ENCODE results near the gene RDM1.

RDM1 gene

DNA sequence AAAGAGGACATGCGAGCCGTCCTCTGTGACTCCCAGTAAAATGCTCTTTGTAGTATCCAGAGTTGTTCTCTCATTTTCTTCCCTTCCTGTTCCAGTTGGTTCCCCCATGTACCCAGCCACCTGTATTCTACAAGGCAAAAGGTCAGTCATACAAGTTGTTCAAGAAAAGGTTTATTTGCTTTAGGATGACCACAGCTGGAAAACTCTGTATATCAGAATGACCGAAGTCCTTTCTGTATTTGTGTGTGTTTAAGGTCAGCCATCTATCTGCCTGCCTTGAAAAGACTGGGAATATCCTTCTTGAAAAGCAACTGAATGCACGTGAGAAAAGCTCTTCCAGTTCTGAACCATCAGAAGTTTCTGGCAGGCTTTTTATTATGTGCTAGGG, 42.4 kb upstream of the RDM1 start:
- no peak for TF ChIP-seq PPARA (CRISPR knock-in tag; IDR thresholded peaks at IDR 0.05; ENCODE audit: borderline replicate concordance)
- no peak for TF ChIP-seq ZNF70 (CRISPR knock-in tag; IDR thresholded peaks at IDR 0.05)
- TF ChIP-seq, protein P1, sequence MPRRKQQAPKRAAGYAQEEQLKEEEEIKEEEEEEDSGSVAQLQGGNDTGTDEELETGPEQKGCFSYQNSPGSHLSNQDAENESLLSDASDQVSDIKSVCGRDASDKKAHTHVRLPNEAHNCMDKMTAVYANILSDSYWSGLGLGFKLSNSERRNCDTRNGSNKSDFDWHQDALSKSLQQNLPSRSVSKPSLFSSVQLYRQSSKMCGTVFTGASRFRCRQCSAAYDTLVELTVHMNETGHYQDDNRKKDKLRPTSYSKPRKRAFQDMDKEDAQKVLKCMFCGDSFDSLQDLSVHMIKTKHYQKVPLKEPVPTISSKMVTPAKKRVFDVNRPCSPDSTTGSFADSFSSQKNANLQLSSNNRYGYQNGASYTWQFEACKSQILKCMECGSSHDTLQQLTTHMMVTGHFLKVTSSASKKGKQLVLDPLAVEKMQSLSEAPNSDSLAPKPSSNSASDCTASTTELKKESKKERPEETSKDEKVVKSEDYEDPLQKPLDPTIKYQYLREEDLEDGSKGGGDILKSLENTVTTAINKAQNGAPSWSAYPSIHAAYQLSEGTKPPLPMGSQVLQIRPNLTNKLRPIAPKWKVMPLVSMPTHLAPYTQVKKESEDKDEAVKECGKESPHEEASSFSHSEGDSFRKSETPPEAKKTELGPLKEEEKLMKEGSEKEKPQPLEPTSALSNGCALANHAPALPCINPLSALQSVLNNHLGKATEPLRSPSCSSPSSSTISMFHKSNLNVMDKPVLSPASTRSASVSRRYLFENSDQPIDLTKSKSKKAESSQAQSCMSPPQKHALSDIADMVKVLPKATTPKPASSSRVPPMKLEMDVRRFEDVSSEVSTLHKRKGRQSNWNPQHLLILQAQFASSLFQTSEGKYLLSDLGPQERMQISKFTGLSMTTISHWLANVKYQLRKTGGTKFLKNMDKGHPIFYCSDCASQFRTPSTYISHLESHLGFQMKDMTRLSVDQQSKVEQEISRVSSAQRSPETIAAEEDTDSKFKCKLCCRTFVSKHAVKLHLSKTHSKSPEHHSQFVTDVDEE (CRISPR knock-in tag; IDR thresholded peaks at IDR 0.05) = no peak
- TF ChIP-seq ZFP3 (CRISPR knock-in tag; IDR thresholded peaks at IDR 0.05) = no peak
- TF ChIP-seq ZC3H10 (CRISPR knock-in tag; IDR thresholded peaks at IDR 0.05) = no peak
- no peak for TF ChIP-seq ZFP30 (CRISPR knock-in tag; IDR thresholded peaks at IDR 0.05)
- no peak for TF ChIP-seq ZNF565 (CRISPR knock-in tag; conservative IDR thresholded peaks at IDR 0.05; ENCODE audit: low read depth)
- no peak for ATAC-seq

DNA sequence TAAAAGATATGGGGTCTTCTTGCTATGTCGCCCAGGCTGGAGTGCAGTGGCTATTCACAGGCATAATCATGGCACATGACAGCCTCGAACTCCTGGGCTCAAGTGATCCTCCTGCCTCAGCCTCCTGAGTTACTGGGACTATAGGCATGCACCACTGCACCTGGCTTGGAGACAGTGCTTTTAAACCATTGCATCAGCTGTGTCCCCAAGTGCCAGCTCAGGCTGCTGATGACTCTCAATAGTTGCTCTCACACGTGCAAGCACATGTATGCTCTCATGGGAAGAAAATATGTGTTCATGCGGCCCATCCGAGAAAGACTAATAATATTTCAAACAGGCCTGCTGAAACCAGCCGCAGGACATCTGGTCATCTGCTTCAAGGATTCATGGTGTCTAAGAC, 42.0 kb upstream of the RDM1 start:
- TF ChIP-seq ZNF8 (CRISPR knock-in tag; IDR thresholded peaks at IDR 0.05) (no peak), ZFP3 (CRISPR knock-in tag; IDR thresholded peaks at IDR 0.05) (no peak), PPARA (CRISPR knock-in tag; IDR thresholded peaks at IDR 0.05; ENCODE audit: borderline replicate concordance) (no peak), SNAI2 (CRISPR knock-in tag; IDR thresholded peaks at IDR 0.05) (no peak), ZNF70 (CRISPR knock-in tag; IDR thresholded peaks at IDR 0.05) (no peak), TOX (CRISPR knock-in tag; IDR thresholded peaks at IDR 0.05; ENCODE audit: borderline replicate concordance) (no peak), BACH2 (CRISPR knock-in tag; IDR thresholded peaks at IDR 0.05; ENCODE audit: borderline replicate concordance) (no peak), ESRRG (CRISPR knock-in tag; IDR thresholded peaks at IDR 0.05) (no peak), ARNTL (CRISPR knock-in tag; IDR thresholded peaks at IDR 0.05; ENCODE audit: borderline replicate concordance, low read depth) (no peak), OSR1 (CRISPR knock-in tag; IDR thresholded peaks at IDR 0.05) (no peak), ZFP30 (CRISPR knock-in tag; IDR thresholded peaks at IDR 0.05) (no peak), RARB (CRISPR knock-in tag; IDR thresholded peaks at IDR 0.05) (no peak), TCF4 (CRISPR knock-in tag; IDR thresholded peaks at IDR 0.05; ENCODE audit: borderline replicate concordance) (no peak), GLIS3 (CRISPR knock-in tag; IDR thresholded peaks at IDR 0.05) (no peak), ZC3H10 (CRISPR knock-in tag; IDR thresholded peaks at IDR 0.05) (no peak), CSDC2 (CRISPR knock-in tag; IDR thresholded peaks at IDR 0.05) (no peak)
- TF ChIP-seq, protein P2, sequence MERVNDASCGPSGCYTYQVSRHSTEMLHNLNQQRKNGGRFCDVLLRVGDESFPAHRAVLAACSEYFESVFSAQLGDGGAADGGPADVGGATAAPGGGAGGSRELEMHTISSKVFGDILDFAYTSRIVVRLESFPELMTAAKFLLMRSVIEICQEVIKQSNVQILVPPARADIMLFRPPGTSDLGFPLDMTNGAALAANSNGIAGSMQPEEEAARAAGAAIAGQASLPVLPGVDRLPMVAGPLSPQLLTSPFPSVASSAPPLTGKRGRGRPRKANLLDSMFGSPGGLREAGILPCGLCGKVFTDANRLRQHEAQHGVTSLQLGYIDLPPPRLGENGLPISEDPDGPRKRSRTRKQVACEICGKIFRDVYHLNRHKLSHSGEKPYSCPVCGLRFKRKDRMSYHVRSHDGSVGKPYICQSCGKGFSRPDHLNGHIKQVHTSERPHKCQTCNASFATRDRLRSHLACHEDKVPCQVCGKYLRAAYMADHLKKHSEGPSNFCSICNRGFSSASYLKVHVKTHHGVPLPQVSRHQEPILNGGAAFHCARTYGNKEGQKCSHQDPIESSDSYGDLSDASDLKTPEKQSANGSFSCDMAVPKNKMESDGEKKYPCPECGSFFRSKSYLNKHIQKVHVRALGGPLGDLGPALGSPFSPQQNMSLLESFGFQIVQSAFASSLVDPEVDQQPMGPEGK (CRISPR knock-in tag; IDR thresholded peaks at IDR 0.05; ENCODE audit: borderline replicate concordance) = no peak
- TF ChIP-seq, protein P3, sequence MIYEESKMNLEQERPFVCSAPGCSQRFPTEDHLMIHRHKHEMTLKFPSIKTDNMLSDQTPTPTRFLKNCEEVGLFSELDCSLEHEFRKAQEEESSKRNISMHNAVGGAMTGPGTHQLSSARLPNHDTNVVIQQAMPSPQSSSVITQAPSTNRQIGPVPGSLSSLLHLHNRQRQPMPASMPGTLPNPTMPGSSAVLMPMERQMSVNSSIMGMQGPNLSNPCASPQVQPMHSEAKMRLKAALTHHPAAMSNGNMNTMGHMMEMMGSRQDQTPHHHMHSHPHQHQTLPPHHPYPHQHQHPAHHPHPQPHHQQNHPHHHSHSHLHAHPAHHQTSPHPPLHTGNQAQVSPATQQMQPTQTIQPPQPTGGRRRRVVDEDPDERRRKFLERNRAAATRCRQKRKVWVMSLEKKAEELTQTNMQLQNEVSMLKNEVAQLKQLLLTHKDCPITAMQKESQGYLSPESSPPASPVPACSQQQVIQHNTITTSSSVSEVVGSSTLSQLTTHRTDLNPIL (CRISPR knock-in tag; IDR thresholded peaks at IDR 0.05; ENCODE audit: low read depth) = no peak
- TF ChIP-seq, protein P4, sequence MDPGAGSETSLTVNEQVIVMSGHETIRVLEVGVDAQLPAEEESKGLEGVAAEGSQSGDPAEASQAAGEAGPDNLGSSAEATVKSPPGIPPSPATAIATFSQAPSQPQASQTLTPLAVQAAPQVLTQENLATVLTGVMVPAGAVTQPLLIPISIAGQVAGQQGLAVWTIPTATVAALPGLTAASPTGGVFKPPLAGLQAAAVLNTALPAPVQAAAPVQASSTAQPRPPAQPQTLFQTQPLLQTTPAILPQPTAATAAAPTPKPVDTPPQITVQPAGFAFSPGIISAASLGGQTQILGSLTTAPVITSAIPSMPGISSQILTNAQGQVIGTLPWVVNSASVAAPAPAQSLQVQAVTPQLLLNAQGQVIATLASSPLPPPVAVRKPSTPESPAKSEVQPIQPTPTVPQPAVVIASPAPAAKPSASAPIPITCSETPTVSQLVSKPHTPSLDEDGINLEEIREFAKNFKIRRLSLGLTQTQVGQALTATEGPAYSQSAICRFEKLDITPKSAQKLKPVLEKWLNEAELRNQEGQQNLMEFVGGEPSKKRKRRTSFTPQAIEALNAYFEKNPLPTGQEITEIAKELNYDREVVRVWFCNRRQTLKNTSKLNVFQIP (CRISPR knock-in tag; IDR thresholded peaks at IDR 0.05; ENCODE audit: borderline replicate concordance, low read depth) = no peak
- TF ChIP-seq, protein P5, sequence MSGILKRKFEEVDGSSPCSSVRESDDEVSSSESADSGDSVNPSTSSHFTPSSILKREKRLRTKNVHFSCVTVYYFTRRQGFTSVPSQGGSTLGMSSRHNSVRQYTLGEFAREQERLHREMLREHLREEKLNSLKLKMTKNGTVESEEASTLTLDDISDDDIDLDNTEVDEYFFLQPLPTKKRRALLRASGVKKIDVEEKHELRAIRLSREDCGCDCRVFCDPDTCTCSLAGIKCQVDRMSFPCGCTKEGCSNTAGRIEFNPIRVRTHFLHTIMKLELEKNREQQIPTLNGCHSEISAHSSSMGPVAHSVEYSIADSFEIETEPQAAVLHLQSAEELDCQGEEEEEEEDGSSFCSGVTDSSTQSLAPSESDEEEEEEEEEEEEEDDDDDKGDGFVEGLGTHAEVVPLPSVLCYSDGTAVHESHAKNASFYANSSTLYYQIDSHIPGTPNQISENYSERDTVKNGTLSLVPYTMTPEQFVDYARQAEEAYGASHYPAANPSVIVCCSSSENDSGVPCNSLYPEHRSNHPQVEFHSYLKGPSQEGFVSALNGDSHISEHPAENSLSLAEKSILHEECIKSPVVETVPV (CRISPR knock-in tag; IDR thresholded peaks at IDR 0.05) = no peak
- no peak for ATAC-seq

DNA sequence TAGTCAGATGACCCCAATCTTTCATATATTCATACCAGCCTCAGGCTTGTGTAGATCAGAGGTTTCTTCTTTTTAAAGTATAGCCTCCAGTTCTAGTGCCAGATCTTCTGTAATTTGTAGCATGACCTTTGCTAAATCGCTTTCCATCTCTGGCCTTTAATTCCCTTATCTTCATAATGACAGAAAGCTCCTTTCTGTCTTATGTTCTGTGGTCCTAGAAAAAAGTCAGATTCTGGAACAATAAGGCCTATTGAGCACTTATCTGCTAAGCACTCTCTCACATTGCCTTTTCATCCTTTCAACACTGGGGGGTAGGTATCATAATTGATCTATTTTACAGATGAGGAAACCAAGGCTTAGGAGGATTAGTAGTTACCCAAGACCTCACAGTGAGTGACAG, 41.5 kb upstream of the RDM1 start:
- no peak for ATAC-seq
- TF ChIP-seq SNAI2 (CRISPR knock-in tag; IDR thresholded peaks at IDR 0.05) = no peak
- TF ChIP-seq, protein P1 (CRISPR knock-in tag; IDR thresholded peaks at IDR 0.05) = no peak
- TF ChIP-seq, protein P4 (CRISPR knock-in tag; IDR thresholded peaks at IDR 0.05; ENCODE audit: borderline replicate concordance, low read depth) = no peak
- TF ChIP-seq ZNF8 (CRISPR knock-in tag; IDR thresholded peaks at IDR 0.05) = no peak
- TF ChIP-seq GLIS3 (CRISPR knock-in tag; IDR thresholded peaks at IDR 0.05) = no peak
- TF ChIP-seq RARB (CRISPR knock-in tag; IDR thresholded peaks at IDR 0.05) = no peak
- no peak for TF ChIP-seq ESRRG (CRISPR knock-in tag; IDR thresholded peaks at IDR 0.05)
- no peak for TF ChIP-seq ARNTL (CRISPR knock-in tag; IDR thresholded peaks at IDR 0.05; ENCODE audit: borderline replicate concordance, low read depth)
- TF ChIP-seq ISL1 (CRISPR knock-in tag; IDR thresholded peaks at IDR 0.05) = no peak
- no peak for TF ChIP-seq CSDC2 (CRISPR knock-in tag; IDR thresholded peaks at IDR 0.05)
- TF ChIP-seq TOX (CRISPR knock-in tag; IDR thresholded peaks at IDR 0.05; ENCODE audit: borderline replicate concordance) = no peak

Measured in SK-N-SH treated with all-trans-retinoic acid at 6 μM for 48 hours (cell line).